GM12801 (cell line): Measurements from ENCODE around the gene ANKRD16.

Experiments
- CTCF ChIP-seq: IDR thresholded peaks from one replicate; pipeline ENCODE4 v1.5.1; 2011; ENCODE audit warnings: control low read depth; ENCODE audit not compliant: insufficient read length; ENCODE audit errors: extremely low read depth

The ANKRD16 gene

GRCh38 chr10:5902511-5903274, 13.0 kb upstream of the ANKRD16 start:
- no peak for TF ChIP-seq CTCF

GRCh38 chr10:5900247-5900646, 10.6 kb upstream of the ANKRD16 start:
- no peak for TF ChIP-seq CTCF

- TF ChIP-seq CTCF = no peak
These were observed 8.5 kb upstream of the ANKRD16 start for GRCh38 chr10:5898163-5898562.

GRCh38 chr10:5897504-5897903, 7.8 kb upstream of the ANKRD16 start:
- no peak for TF ChIP-seq CTCF

- TF ChIP-seq CTCF = no peak
These were observed 7.3 kb upstream of the ANKRD16 start for GRCh38 chr10:5897053-5897340.

- TF ChIP-seq CTCF = no peak
These were observed 6.7 kb upstream of the ANKRD16 start for GRCh38 chr10:5896208-5897052.

GRCh38 chr10:5895804-5896203, 6.1 kb upstream of the ANKRD16 start:
- TF ChIP-seq CTCF = no peak
